HG02884 (cell line): ENCODE results near the gene NDUFAF8.

Experiments
- ATAC-seq: cut with Tn5 transposase; IDR thresholded peaks from one replicate; pipeline ENCODE4 v1.9.1; 2021; ENCODE audit warnings: mild to moderate bottlenecking, moderate library complexity; ENCODE audit not compliant: unreplicated experiment

The NDUFAF8 gene

GRCh38 chr17:81237591-81238489 lies 1.3 kb upstream of the NDUFAF8 start:
- no peak for ATAC-seq

GRCh38 chr17:81238490-81238814 lies 666 bp upstream of the NDUFAF8 start:
- ATAC-seq: no peak

- no peak for ATAC-seq
Measured at GRCh38 chr17:81239714-81240555, 817 bp downstream of the NDUFAF8 start.

- no peak for ATAC-seq
Measured at GRCh38 chr17:81240761-81241160, 1.6 kb downstream of the NDUFAF8 start.

- ATAC-seq: no peak
Measured at GRCh38 chr17:81241203-81241602, 2.1 kb downstream of the NDUFAF8 start.

- ATAC-seq: no peak
Measured at GRCh38 chr17:81241648-81242420, 2.7 kb downstream of the NDUFAF8 start.

- no peak for ATAC-seq
Measured at GRCh38 chr17:81242421-81243332, 3.6 kb downstream of the NDUFAF8 start.

- no peak for ATAC-seq
Measured at GRCh38 chr17:81243333-81243664, 4.2 kb downstream of the NDUFAF8 start.

GRCh38 chr17:81244358-81245023 lies 5.4 kb downstream of the NDUFAF8 start:
- no peak for ATAC-seq

- ATAC-seq: no peak
Measured at GRCh38 chr17:81245024-81245664, 6.0 kb downstream of the NDUFAF8 start.

GRCh38 chr17:81245665-81246342 lies 6.7 kb downstream of the NDUFAF8 start:
- ATAC-seq: no peak

- no peak for ATAC-seq
Measured at GRCh38 chr17:81246343-81246670, 7.2 kb downstream of the NDUFAF8 start.

GRCh38 chr17:81246679-81247338 lies 7.7 kb downstream of the NDUFAF8 start:
- ATAC-seq: no peak

- no peak for ATAC-seq
Measured at GRCh38 chr17:81247339-81247990, 8.3 kb downstream of the NDUFAF8 start.

GRCh38 chr17:81248649-81249048 lies 9.5 kb downstream of the NDUFAF8 start:
- no peak for ATAC-seq

GRCh38 chr17:81249223-81250040 lies 10.3 kb downstream of the NDUFAF8 start:
- no peak for ATAC-seq
